GM12892 (cell line): ENCODE data around the gene PRKAG2.

Experiments
- DNase-seq: peaks from one replicate; pipeline ENCODE4 v3.0.0; 2011; ENCODE audit not compliant: insufficient read length
- FAIRE-seq: peaks from 2 replicates; lab custom pipeline; 2011; peaks lifted over from hg19 to GRCh38; lab: Jason Lieb, UNC
- POLR2A ChIP-seq: IDR thresholded peaks from 2 replicates; pipeline ENCODE4 v1.6.1; 2011; ENCODE audit warnings: low read depth, low read length, control low read depth
- POLR2AphosphoS5 ChIP-seq: IDR thresholded peaks from 2 replicates; pipeline ENCODE4 v1.6.1; 2011; ENCODE audit warnings: low read depth, low read length, control low read depth
- TAF1 ChIP-seq: IDR thresholded peaks from 2 replicates; pipeline ENCODE4 v1.6.1; 2011; ENCODE audit warnings: low read depth, mild to moderate bottlenecking, control low read depth, low read length, borderline replicate concordance

The PRKAG2 gene

DNA sequence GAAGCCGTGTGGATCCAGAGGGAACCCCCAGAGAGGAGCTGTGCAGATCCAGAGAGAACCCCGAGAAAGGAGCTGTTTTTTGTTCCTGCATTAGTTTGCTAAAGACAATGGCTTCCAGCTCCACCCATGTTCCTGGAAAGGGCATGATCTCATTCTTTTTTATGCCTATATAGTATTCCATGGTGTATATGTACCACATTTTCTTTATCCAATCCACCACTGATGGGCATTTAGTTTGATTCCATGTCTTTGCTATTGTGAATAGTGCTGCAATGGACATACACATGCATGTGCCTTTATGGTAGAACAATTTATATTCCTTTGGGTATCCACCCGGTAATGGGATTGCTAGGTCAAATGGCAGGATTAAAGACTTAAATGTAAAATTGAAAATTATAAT, 261.9 kb downstream of the PRKAG2 start:
- FAIRE-seq (no peak), DNase-seq (no peak)
- no peak for TF ChIP-seq TAF1
- TF ChIP-seq POLR2A = no peak
- no peak for TF ChIP-seq POLR2AphosphoS5

DNA sequence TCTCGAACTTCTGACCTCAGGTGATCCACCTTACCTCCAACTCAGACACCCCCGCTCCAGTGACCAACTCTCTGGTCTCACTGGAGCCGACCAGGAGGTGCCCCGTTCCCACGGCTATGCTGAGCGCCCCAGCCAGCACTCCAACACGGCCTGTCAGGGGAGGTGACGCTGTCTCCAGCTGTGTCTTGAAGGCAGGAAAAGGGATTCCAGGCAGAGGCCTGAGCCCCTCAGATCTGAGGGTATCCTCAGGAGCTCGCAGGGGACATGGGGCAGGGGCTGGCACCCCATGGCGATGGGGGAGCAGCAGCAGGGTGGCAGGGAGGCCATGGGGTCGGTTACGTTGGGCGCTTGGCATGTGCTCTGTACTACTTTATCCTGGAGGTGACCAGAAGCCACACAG, 262.9 kb downstream of the PRKAG2 start:
- no peak for FAIRE-seq
- DNase-seq = no peak
- no peak for TF ChIP-seq TAF1
- TF ChIP-seq POLR2AphosphoS5 = no peak
- no peak for TF ChIP-seq POLR2A

- FAIRE-seq = no peak
- DNase-seq = no peak
- TF ChIP-seq POLR2A (no peak), POLR2AphosphoS5 (no peak), TAF1 (no peak)
These were observed 265.0 kb downstream of the PRKAG2 start for GRCh38 chr7:151611878-151612277.

DNA sequence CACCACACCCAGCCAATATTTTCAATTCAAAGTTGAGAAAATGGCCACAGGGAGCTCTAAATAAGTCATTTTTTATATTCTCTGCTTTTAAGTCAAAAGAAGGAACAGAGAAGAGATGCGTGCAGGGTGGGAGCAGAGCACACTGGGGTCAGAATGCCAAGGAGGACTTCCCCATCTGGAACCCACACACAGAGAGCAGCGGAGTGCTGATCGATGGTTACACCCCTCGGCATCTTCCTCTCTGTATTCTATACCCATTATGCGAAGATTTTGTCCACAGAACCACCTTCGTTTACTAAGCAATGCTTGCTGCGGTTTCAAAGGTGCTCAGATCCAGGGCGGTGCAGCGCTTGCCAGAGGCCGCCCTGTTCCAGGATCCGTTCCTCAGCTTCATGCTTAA, 265.9 kb downstream of the PRKAG2 start:
- DNase-seq (no peak), FAIRE-seq (no peak)
- TF ChIP-seq TAF1 = no peak
- no peak for TF ChIP-seq POLR2AphosphoS5
- TF ChIP-seq POLR2A = no peak

- FAIRE-seq (no peak), DNase-seq (no peak)
These were observed 268.8 kb downstream of the PRKAG2 start for GRCh38 chr7:151608031-151608551.

GRCh38 chr7:151607464-151607867, 269.4 kb downstream of the PRKAG2 start:
- DNase-seq (no peak), FAIRE-seq (no peak)
- TF ChIP-seq TAF1 (no peak), POLR2A (no peak), POLR2AphosphoS5 (no peak)

More at GRCh38 chr7:151608031-151608551, 268.8 kb downstream of the PRKAG2 start:
- TF ChIP-seq POLR2AphosphoS5 (no peak), POLR2A (no peak), TAF1 (no peak)

- no peak for FAIRE-seq
- TF ChIP-seq POLR2A (no peak), POLR2AphosphoS5 (no peak), TAF1 (no peak)
- DNase-seq = no peak
These were observed 273.0 kb downstream of the PRKAG2 start for GRCh38 chr7:151603951-151604350.

GRCh38 chr7:151601521-151602305, 275.2 kb downstream of the PRKAG2 start:
- TF ChIP-seq POLR2A (no peak), POLR2AphosphoS5 (no peak), TAF1 (no peak)
- no peak for DNase-seq

DNA sequence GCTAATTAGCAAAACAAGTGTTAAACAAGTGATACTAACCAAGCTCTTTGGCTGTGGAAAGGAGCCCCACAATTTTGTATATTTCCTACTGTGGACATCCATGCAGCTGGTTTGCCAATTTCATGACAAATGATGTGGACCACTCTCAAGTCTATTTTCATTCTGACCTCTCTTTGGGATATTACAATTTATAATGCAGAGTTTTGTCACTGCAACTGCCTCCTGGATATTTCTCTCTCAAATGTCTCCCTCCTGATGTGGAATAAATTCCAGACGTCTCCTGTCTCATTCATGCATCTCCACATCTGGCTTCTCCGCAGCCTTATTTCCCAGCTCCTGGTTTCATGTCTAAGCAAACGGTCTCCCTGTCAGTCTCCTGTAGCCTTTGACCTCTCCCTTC, 276.6 kb downstream of the PRKAG2 start:
- TF ChIP-seq POLR2AphosphoS5 (no peak), POLR2A (no peak), TAF1 (no peak)
- DNase-seq = no peak
- FAIRE-seq = no peak

More at GRCh38 chr7:151601521-151602305, 275.2 kb downstream of the PRKAG2 start:
- no peak for FAIRE-seq

DNA sequence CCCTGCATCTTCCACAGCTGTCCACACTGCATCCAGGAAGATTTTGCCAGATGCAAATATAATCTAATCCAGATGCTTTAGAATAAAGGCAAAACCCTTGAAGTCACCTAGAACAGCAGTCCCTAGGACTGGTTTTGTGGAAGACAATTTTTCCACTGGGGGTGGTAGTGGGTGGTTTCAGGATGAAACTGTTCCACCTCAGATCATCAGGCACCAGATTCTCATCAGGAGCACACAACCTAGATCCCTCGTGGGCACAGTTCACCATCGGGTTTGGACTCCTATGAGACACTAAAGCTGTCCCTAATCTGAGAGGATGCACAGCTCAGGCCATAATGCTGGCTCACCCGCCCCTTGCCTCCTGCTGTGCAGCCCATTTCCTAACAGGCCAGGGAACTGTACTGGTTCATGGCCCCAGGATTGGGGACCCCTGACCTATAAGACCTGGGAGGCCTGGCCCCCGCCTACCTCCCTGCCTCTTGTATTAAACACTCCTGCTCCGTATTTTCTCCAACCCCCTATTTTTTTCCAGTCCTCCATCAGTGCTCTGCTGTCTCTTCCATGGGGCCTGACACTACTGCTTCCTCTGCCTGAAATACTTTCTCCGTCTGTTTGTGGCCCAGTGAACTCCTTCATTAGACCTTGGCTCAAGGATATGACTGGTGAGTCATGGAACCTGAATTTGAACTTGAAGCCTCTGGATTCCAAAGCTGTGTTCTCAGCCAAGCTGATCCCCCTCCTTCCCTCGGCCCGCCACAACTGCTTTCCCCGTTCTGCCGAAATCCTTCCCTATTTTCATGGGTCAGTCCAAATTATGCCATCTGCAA, 277.3 kb downstream of the PRKAG2 start:
- DNase-seq (no peak), FAIRE-seq (no peak)
- TF ChIP-seq TAF1 = no peak
- TF ChIP-seq POLR2AphosphoS5 = no peak
- no peak for TF ChIP-seq POLR2A

DNA sequence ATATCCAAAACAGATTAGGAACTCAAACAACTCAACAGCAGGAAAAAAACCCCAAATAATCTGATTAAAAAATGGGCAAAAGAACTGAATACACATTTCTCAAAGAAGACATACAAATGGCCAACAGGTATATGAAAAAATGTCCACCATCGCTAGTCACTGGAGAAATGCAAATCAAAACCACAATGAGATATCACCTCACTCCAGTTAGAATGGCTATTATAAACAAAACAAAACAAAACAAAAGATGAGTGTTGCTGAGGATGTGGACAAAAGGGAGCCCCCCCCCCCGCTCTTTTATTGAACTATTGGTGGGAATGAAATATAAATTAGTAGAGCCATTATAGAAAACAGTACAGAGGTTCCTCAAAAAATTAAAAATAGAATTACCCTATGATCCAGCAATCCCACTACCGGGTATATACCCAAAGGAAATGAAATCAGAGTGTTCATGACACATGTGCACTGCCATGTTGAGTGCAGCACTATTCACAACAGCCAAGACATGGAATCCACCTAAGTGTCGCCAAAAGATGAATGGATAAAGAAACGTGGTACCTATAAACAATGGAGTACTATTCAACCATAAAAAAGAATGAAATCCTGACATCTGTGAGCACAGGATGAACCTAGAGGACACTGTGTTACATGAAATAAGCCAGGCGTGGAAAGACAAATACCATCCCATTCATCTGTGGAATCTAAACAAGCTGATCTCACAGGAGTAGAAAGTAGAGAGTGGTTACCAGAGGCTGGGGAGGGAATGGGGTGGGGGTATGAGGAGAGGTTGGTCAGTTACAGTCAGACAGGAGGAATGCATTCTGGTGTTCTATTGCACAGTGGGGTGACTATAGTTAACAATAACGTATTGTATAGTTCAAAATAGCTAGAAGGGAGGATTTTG, 279.1 kb downstream of the PRKAG2 start:
- FAIRE-seq (no peak), DNase-seq (no peak)
- no peak for TF ChIP-seq POLR2A
- TF ChIP-seq TAF1 = no peak
- TF ChIP-seq POLR2AphosphoS5 = no peak
